GM12878 (cell line): ENCODE data around the gene NAA20.

Source experiments
- BRCA1 ChIP-seq: IDR thresholded peaks from 2 replicates; pipeline ENCODE4 v1.6.1; 2011; ENCODE audit warnings: low read depth, low read length, improper control_type of control experiment
- CREM ChIP-seq: IDR thresholded peaks from 2 replicates; pipeline ENCODE4 v1.6.1; 2014; ENCODE audit warnings: antibody characterized with exemption, low read depth
- GABPA ChIP-seq: IDR thresholded peaks from 2 replicates; pipeline ENCODE4 v1.6.1; 2014; ENCODE audit warnings: antibody characterized with exemption, low read depth, mild to moderate bottlenecking, inconsistent platforms
- POLR2AphosphoS5 ChIP-seq: IDR thresholded peaks from 2 replicates; pipeline ENCODE4 v1.6.1; 2011; ENCODE audit warnings: mild to moderate bottlenecking, low read length, inconsistent platforms
- SIN3A ChIP-seq: IDR thresholded peaks from 2 replicates; pipeline ENCODE4 v1.6.1; 2012; ENCODE audit warnings: low read depth, low read length, improper control_type of control experiment
- SPI1 ChIP-seq: IDR thresholded peaks from 2 replicates; pipeline ENCODE4 v1.6.1; 2011; ENCODE audit warnings: low read depth, mild to moderate bottlenecking, low read length, moderate library complexity, borderline replicate concordance; ENCODE audit not compliant: insufficient read depth
- TCF7 ChIP-seq: IDR thresholded peaks from 2 replicates; pipeline ENCODE4 v1.6.1; 2014; ENCODE audit warnings: antibody characterized with exemption, borderline replicate concordance
- ZZZ3 ChIP-seq: IDR thresholded peaks from 2 replicates; pipeline ENCODE4 v1.6.1; 2011; ENCODE audit warnings: low read depth; ENCODE audit not compliant: control insufficient read depth, insufficient read length
- TF ChIP-seq, protein P1 (sequence below): fragments of 450-650 bp; formaldehyde crosslinking; IDR thresholded peaks from 2 replicates; pipeline ENCODE4 v1.5.0; 2022; ENCODE audit warnings: mild to moderate bottlenecking, missing genetic modification characterization
- TF ChIP-seq, protein P2 (sequence below), 3 experiments: IDR thresholded peaks in 2 of 3; conservative IDR thresholded peaks in 1 of 3; 2 replicates each; pipeline ENCODE4 v1.5.1; 2011; ENCODE audit warnings: low read depth in 3 of 3, low read length in 3 of 3, mild to moderate bottlenecking in 3 of 3, control low read depth in 2 of 3, moderate library complexity in 2 of 3, inconsistent platforms in 1 of 3, mixed read lengths in 1 of 3; ENCODE audit not compliant: control insufficient read depth in 2 of 3, insufficient read depth in 1 of 3; ENCODE audit errors: extremely low read depth in 1 of 3
- TF ChIP-seq, protein P3 (sequence below): fragments of 450-650 bp; IDR thresholded peaks from 2 replicates; pipeline ENCODE4 v1.6.1; 2018; ENCODE audit warnings: borderline replicate concordance, mild to moderate bottlenecking; ENCODE audit not compliant: partially characterized antibody

DNA sequence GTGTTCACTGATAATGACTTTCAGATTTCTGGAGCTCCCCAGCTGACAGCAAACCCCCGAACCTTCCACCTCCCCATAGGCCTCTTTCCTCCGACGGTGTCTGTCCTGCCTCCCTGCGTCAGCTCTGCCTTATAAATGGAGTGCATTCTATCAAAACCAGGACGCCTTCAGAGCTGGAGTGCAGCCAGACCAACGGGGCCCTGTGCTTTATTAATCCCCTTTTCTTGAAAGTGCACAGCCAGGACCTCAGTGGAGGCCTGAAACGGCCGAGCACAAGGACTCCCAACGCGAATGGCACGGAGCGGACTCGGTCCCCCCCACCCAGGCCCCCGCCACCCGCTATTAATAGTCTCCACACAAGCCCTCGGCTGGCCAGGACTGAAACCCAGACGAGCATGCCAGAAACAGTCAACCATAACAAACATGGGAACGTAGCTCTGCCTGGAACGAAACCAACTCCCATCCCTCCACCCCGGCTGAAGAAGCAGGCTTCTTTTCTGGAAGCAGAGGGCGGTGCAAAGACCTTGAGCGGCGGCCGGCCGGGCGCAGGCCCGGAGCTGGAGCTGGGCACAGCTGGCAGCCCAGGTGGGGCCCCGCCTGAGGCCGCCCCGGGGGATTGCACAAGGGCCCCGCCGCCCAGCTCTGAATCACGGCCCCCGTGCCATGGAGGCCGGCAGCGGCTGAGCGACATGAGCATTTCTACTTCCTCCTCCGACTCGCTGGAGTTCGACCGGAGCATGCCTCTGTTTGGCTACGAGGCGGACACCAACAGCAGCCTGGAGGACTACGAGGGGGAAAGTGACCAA is 42.3 kb upstream of the NAA20 start:
- TF ChIP-seq POLR2AphosphoS5 = no peak
- TF ChIP-seq, protein P1, sequence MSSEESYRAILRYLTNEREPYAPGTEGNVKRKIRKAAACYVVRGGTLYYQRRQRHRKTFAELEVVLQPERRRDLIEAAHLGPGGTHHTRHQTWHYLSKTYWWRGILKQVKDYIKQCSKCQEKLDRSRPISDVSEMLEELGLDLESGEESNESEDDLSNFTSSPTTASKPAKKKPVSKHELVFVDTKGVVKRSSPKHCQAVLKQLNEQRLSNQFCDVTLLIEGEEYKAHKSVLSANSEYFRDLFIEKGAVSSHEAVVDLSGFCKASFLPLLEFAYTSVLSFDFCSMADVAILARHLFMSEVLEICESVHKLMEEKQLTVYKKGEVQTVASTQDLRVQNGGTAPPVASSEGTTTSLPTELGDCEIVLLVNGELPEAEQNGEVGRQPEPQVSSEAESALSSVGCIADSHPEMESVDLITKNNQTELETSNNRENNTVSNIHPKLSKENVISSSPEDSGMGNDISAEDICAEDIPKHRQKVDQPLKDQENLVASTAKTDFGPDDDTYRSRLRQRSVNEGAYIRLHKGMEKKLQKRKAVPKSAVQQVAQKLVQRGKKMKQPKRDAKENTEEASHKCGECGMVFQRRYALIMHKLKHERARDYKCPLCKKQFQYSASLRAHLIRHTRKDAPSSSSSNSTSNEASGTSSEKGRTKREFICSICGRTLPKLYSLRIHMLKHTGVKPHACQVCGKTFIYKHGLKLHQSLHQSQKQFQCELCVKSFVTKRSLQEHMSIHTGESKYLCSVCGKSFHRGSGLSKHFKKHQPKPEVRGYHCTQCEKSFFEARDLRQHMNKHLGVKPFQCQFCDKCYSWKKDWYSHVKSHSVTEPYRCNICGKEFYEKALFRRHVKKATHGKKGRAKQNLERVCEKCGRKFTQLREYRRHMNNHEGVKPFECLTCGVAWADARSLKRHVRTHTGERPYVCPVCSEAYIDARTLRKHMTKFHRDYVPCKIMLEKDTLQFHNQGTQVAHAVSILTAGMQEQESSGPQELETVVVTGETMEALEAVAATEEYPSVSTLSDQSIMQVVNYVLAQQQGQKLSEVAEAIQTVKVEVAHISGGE (CRISPR knock-in tag) = no peak
- TF ChIP-seq GABPA = no peak
- TF ChIP-seq TCF7 = no peak
- TF ChIP-seq SPI1 = no peak
- TF ChIP-seq, protein P2, sequence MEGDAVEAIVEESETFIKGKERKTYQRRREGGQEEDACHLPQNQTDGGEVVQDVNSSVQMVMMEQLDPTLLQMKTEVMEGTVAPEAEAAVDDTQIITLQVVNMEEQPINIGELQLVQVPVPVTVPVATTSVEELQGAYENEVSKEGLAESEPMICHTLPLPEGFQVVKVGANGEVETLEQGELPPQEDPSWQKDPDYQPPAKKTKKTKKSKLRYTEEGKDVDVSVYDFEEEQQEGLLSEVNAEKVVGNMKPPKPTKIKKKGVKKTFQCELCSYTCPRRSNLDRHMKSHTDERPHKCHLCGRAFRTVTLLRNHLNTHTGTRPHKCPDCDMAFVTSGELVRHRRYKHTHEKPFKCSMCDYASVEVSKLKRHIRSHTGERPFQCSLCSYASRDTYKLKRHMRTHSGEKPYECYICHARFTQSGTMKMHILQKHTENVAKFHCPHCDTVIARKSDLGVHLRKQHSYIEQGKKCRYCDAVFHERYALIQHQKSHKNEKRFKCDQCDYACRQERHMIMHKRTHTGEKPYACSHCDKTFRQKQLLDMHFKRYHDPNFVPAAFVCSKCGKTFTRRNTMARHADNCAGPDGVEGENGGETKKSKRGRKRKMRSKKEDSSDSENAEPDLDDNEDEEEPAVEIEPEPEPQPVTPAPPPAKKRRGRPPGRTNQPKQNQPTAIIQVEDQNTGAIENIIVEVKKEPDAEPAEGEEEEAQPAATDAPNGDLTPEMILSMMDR (IDR thresholded peaks at IDR 0.05 in 2 of 3, conservative IDR thresholded peaks at IDR 0.05 in 1 of 3; ENCODE audit: control insufficient read depth in 2 of 3, extremely low read depth in 1 of 3, insufficient read depth in 1 of 3, low read depth in 3 of 3, low read length in 3 of 3) = no peak
- TF ChIP-seq ZZZ3 = no peak
- TF ChIP-seq BRCA1 = no peak
- no peak for TF ChIP-seq CREM
- no peak for TF ChIP-seq SIN3A
- TF ChIP-seq, protein P3, sequence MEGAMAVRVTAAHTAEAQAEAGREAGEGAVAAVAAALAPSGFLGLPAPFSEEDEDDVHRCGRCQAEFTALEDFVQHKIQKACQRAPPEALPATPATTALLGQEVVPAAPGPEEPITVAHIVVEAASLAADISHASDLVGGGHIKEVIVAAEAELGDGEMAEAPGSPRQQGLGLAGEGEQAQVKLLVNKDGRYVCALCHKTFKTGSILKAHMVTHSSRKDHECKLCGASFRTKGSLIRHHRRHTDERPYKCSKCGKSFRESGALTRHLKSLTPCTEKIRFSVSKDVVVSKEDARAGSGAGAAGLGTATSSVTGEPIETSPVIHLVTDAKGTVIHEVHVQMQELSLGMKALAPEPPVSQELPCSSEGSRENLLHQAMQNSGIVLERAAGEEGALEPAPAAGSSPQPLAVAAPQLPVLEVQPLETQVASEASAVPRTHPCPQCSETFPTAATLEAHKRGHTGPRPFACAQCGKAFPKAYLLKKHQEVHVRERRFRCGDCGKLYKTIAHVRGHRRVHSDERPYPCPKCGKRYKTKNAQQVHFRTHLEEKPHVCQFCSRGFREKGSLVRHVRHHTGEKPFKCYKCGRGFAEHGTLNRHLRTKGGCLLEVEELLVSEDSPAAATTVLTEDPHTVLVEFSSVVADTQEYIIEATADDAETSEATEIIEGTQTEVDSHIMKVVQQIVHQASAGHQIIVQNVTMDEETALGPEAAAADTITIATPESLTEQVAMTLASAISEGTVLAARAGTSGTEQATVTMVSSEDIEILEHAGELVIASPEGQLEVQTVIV = no peak
